PC-3 (cell line): Measurements from ENCODE around the gene DNAJC5. TPM values are rescaled to one million over a fixed set of nuclear protein-coding genes. Genes with fewer than 3 reads are reported as not detected.
"Not testable (repeated sequence)": the region's sequence is repeated elsewhere in the genome, so short reads cannot be mapped to it uniquely, and the experiment has no call there.

Source experiments
- ATAC-seq: fragments of 200-7000 bp; cut with Tn5 transposase; 2 replicates; pipeline ENCODE4 v1.9.1; 2020; ENCODE audit warnings: mild to moderate bottlenecking, moderate library complexity
- BruUV-seq: library from RNA; stranded (reverse); fragments of 400-500 nt; replicated peaks from 2 replicates; lab custom pipeline; 2021; lab: Mats Ljungman, UMichigan
- CTCF ChIA-PET: fragments of 300-600 bp; sonication (Branson Sonifier 250); formaldehyde crosslinking; loops from one replicate; lab custom pipeline; 2022; ENCODE audit warnings: antibody characterized with exemption; lab: Charles Lee
- POLR2A ChIA-PET: fragments of 300-600 bp; sonication (Branson Sonifier 250); formaldehyde crosslinking; loops from one replicate; lab custom pipeline; 2022; ENCODE audit warnings: antibody characterized with exemption; ENCODE audit not compliant: unreplicated experiment; lab: Charles Lee
- DNase-seq: peaks from one replicate; pipeline ENCODE4 v3.0.0-alpha.2; 2015
- H2AFZ ChIP-seq: fragments of 300-600 bp; sonication (generic); 2 replicates; pipeline ENCODE4 v1.6.0; 2016; ENCODE audit warnings: antibody characterized with exemption, low read length
- H3F3A ChIP-seq: fragments of 300-600 bp; sonication (generic); one replicate; pipeline ENCODE4 v1.6.0; 2017; ENCODE audit warnings: antibody characterized with exemption, low read length, control low read depth, mild to moderate bottlenecking; ENCODE audit not compliant: unreplicated experiment
- H3K27ac ChIP-seq: fragments of 300-600 bp; sonication (generic); 2 replicates; pipeline ENCODE4 v1.5.1; 2016; ENCODE audit warnings: mild to moderate bottlenecking, low read length
- H3K27me3 ChIP-seq: fragments of 300-600 bp; sonication (generic); 2 replicates; pipeline ENCODE4 v1.6.1; 2016; ENCODE audit warnings: low read length, mixed read lengths
- H3K36me3 ChIP-seq: fragments of 300-600 bp; sonication (generic); 2 replicates; pipeline ENCODE4 v1.6.1; 2016; ENCODE audit warnings: low read depth, mixed run types, low read length, mixed read lengths
- H3K4me1 ChIP-seq: fragments of 300-600 bp; sonication (generic); 2 replicates; pipeline ENCODE4 v1.5.1; 2016; ENCODE audit warnings: low read length; ENCODE audit not compliant: insufficient read depth
- H3K4me2 ChIP-seq: fragments of 300-600 bp; sonication (generic); 2 replicates; pipeline ENCODE4 v1.6.0; 2016; ENCODE audit warnings: low read length
- H3K4me3 ChIP-seq: fragments of 300-600 bp; sonication (generic); 2 replicates; pipeline ENCODE4 v1.5.1; 2016; ENCODE audit warnings: mild to moderate bottlenecking, low read length, mixed read lengths
- H3K79me2 ChIP-seq: fragments of 300-600 bp; sonication (generic); 2 replicates; pipeline ENCODE4 v1.6.1; 2017; ENCODE audit warnings: low read length, mixed read lengths
- H3K9ac ChIP-seq: fragments of 300-600 bp; sonication (generic); 2 replicates; pipeline ENCODE4 v1.6.0; 2016; ENCODE audit warnings: mild to moderate bottlenecking, low read length
- H3K9me2 ChIP-seq: fragments of 300-600 bp; sonication (generic); replicated peaks from 2 replicates; pipeline ENCODE4 v1.6.1; 2016; ENCODE audit warnings: mixed run types, low read length, mixed read lengths
- H3K9me3 ChIP-seq: fragments of 300-600 bp; sonication (generic); 2 replicates; pipeline ENCODE4 v1.6.1; 2016; ENCODE audit warnings: low read length, mixed read lengths
- H4K20me1 ChIP-seq: fragments of 300-600 bp; sonication (generic); 2 replicates; pipeline ENCODE4 v1.6.1; 2016; ENCODE audit warnings: low read length, mixed read lengths
- CTCF ChIP-seq: fragments of 300-600 bp; sonication (generic); conservative IDR thresholded peaks from 2 replicates; pipeline ENCODE4 v1.5.1; 2017; ENCODE audit warnings: antibody characterized with exemption, low read depth, mild to moderate bottlenecking, low read length
- EZH2 ChIP-seq: fragments of 300-600 bp; sonication (generic); IDR thresholded peaks from one replicate; pipeline ENCODE4 v1.6.1; 2017; ENCODE audit warnings: antibody characterized with exemption, mild to moderate bottlenecking, low read length; ENCODE audit not compliant: unreplicated experiment
- EZH2phosphoT487 ChIP-seq: fragments of 300-600 bp; sonication (generic); IDR thresholded peaks from 2 replicates; pipeline ENCODE4 v1.6.1; 2018; ENCODE audit warnings: mild to moderate bottlenecking, antibody characterized with exemption, low read length, borderline replicate concordance
- intact Hi-C: fragments of 100-400 bp; cut with micrococcal nuclease; formaldehyde crosslinking; loops from 2 replicates; pipeline ENCODE4 v1.9.0; 2023
- total RNA-seq: library from RNA; depleted of rRNA; stranded (reverse); fragments of >200 nt; gene quantifications from 2 replicates; pipeline ENCODE4 v1.2.3, GENCODE V29; 2014

The DNAJC5 gene
- total RNA-seq, 1 experiment from 2014 or later = 73.7 TPM

DNA sequence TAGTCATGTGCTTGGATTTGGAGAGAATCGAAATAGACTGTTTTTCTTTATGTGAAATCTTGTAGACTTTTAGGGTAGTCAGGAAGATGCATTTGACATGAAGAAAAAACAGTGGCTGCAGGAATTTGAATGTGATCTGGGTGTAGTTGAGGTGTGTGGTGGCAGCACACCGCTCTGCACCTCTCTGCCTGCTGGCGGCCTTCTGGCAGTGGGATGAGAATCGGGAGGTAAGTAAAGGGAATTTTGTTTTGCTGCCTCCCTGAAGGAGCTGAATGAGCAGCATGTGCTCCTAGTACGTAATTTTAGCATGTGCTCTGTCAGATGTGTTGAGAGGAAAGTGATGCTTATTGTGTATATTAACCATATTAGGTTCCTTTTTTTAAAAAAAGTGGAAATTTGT is 26.7 kb upstream of the DNAJC5 start:
- no peak overlapping the region for H3K4me3 ChIP-seq
- peaks cover 6% of the 10 kb centered on the region for H3F3A ChIP-seq
- H2AFZ ChIP-seq = no peak overlapping the region
- TSS peak; percentile 8 for BruUV-seq
- no peaks in the 10 kb centered on the region for H3K27me3 ChIP-seq
- H4K20me1 ChIP-seq = peaks cover 10% of the 10 kb centered on the region; the same call in 1 of the 2 replicates
- peaks cover 17% of the 10 kb centered on the region for H3K4me1 ChIP-seq
- no peak for TF ChIP-seq EZH2
- TF ChIP-seq EZH2phosphoT487 = no peak
- TF ChIP-seq CTCF = no peak
- no peak for DNase-seq
- intact Hi-C loops = no loop called here
- no peak overlapping the region for H3K27ac ChIP-seq
- CTCF ChIA-PET = no interaction called here
- H3K9me2 ChIP-seq = no peaks in the 10 kb centered on the region
- no peak for ATAC-seq
- H3K79me2 ChIP-seq = peaks cover 83% of the 10 kb centered on the region
- H3K4me2 ChIP-seq = no peak overlapping the region
- H3K9me3 ChIP-seq = no peaks in the 10 kb centered on the region
- H3K36me3 ChIP-seq = peaks cover 24% of the 10 kb centered on the region; the same call in 1 of the 2 replicates
- POLR2A ChIA-PET = no interaction called here
- no peak overlapping the region for H3K9ac ChIP-seq

GRCh38 chr20:63873477-63873971 is 21.4 kb upstream of the DNAJC5 start:
- intact Hi-C loops = loop anchor here (1.0 to 5.0 kb wide), 2 partner anchors 8 to 99 kb away; partner anchors contain the start of gene TPD52L2
- Histone ChIP-seq H3K9me3 (no peaks in the 10 kb centered on the region), H2AFZ (no peak overlapping the region), H3K4me1 (peaks cover 12% of the 10 kb centered on the region), H3K9ac (no peak overlapping the region), H3K4me2 (peak overlapping the region; percentile 44), H3K27ac (peak overlapping the region; percentile 70), H3K27me3 (no peaks in the 10 kb centered on the region), H3K4me3 (no peak overlapping the region), H3K36me3 (peaks cover 55% of the 10 kb centered on the region), H3K9me2 (no peaks in the 10 kb centered on the region), H3K79me2 (peaks cover 74% of the 10 kb centered on the region), H4K20me1 (peaks cover 24% of the 10 kb centered on the region), H3F3A (no peaks in the 10 kb centered on the region)
- TF ChIP-seq EZH2phosphoT487 (no peak), CTCF (no peak)
- peak; percentile 99 for ATAC-seq
- ChIA-PET CTCF (no interaction called here), POLR2A (interaction anchor here (0.6 kb wide), 1 partner anchor 8 kb away, joined by 4 read pairs; the partner anchor contains the start of gene TPD52L2)
- BruUV-seq = no TSS peak
- peak; percentile 95 for DNase-seq

- peaks cover 74% of the 10 kb centered on the region for H3K79me2 ChIP-seq
- intact Hi-C loops = loop anchor here (5.0 kb wide), 1 partner anchor 98 kb away; no protein-coding TSS in a partner anchor
- H3K9me3 ChIP-seq, H3K4me3 ChIP-seq, H3K27ac ChIP-seq, H3K9me2 ChIP-seq, H3K27me3 ChIP-seq, POLR2A ChIA-PET, H2AFZ ChIP-seq, ATAC-seq, DNase-seq, CTCF ChIA-PET, H3K9ac ChIP-seq, BruUV-seq, H3F3A ChIP-seq, H3K4me2 ChIP-seq: not testable (repeated sequence)
- peaks cover 55% of the 10 kb centered on the region for H3K36me3 ChIP-seq
- peaks cover 30% of the 10 kb centered on the region for H4K20me1 ChIP-seq
- peaks cover 12% of the 10 kb centered on the region for H3K4me1 ChIP-seq
Measured at GRCh38 chr20:63874241-63874640, 20.7 kb upstream of the DNAJC5 start.
